Fibroblast of skin of abdomen (primary cell): Measurements from ENCODE around the gene METTL24.
"Not testable (repeated sequence)": the region's sequence is repeated elsewhere in the genome, so short reads cannot be mapped to it uniquely, and the experiment has no call there.

Experiments used
- DNase-seq: peaks from one replicate; pipeline ENCODE4 v3.0.0-alpha.2; 2013

Gene METTL24

GRCh38 chr6:110250838-110251237, 107.3 kb downstream of the METTL24 start:
- DNase-seq: no peak

- no peak for DNase-seq
Measured at GRCh38 chr6:110250058-110250457, 108.1 kb downstream of the METTL24 start.

GRCh38 chr6:110246900-110247546, 111.1 kb downstream of the METTL24 start:
- no peak for DNase-seq

GRCh38 chr6:110246378-110246777, 111.8 kb downstream of the METTL24 start:
- DNase-seq: no peak

- DNase-seq: peak; percentile 6
Measured at GRCh38 chr6:110244621-110245020, 113.5 kb downstream of the METTL24 start.

GRCh38 chr6:110239526-110240274, 118.4 kb downstream of the METTL24 start:
- no peak for DNase-seq

GRCh38 chr6:110236007-110236406, 122.1 kb downstream of the METTL24 start:
- DNase-seq: not testable (repeated sequence)

GRCh38 chr6:110233770-110234374, 124.3 kb downstream of the METTL24 start:
- DNase-seq: no peak

GRCh38 chr6:110232450-110232849, 125.7 kb downstream of the METTL24 start:
- peak; percentile 34 for DNase-seq

- DNase-seq: no peak
Measured at GRCh38 chr6:110226261-110226660, 131.9 kb downstream of the METTL24 start.

- peak; percentile 12 for DNase-seq
Measured at GRCh38 chr6:110221738-110222137, 136.4 kb downstream of the METTL24 start.

GRCh38 chr6:110217266-110217665, 140.9 kb downstream of the METTL24 start:
- DNase-seq: peak; percentile 37

- DNase-seq: no peak
Measured at GRCh38 chr6:110216140-110216539, 142.0 kb downstream of the METTL24 start.

- no peak for DNase-seq
Measured at GRCh38 chr6:110214338-110214737, 143.8 kb downstream of the METTL24 start.

- DNase-seq: no peak
Measured at GRCh38 chr6:110211753-110212152, 146.4 kb downstream of the METTL24 start.

- no peak for DNase-seq
Measured at GRCh38 chr6:110207652-110208051, 150.5 kb downstream of the METTL24 start.

GRCh38 chr6:110201151-110201884, 156.8 kb downstream of the METTL24 start:
- DNase-seq: no peak

GRCh38 chr6:110198561-110198960, 159.6 kb downstream of the METTL24 start:
- no peak for DNase-seq

- DNase-seq: no peak
Measured at GRCh38 chr6:110196874-110197273, 161.3 kb downstream of the METTL24 start.

GRCh38 chr6:110195639-110196038, 162.5 kb downstream of the METTL24 start:
- no peak for DNase-seq
